Neural crest cell (in vitro differentiated cells): ENCODE data around the gene ARF3. TPM values are rescaled to one million over a fixed set of nuclear protein-coding genes. Genes with fewer than 3 reads are reported as not detected.

ENCODE experiments used
- DNase-seq: peaks from one replicate; pipeline ENCODE4 v3.0.0; 2021; ENCODE audit warnings: low read depth, mixed read lengths, low spot score
- H3K27ac Mint-ChIP-seq: one replicate; pipeline ENCODE4 v1.8.0; 2021; ENCODE audit warnings: mild to moderate bottlenecking, mixed read lengths; ENCODE audit not compliant: unreplicated experiment
- H3K27me3 Mint-ChIP-seq: 2 replicates; pipeline ENCODE4 v1.8.0; 2021; ENCODE audit warnings: low read depth, mild to moderate bottlenecking, mixed read lengths
- H3K36me3 Mint-ChIP-seq: 2 replicates; pipeline ENCODE4 v1.8.0; 2021; ENCODE audit warnings: low read depth, mild to moderate bottlenecking, mixed read lengths
- H3K4me1 Mint-ChIP-seq: 2 replicates; pipeline ENCODE4 v1.8.0; 2021; ENCODE audit warnings: mixed read lengths
- H3K4me3 Mint-ChIP-seq: one replicate; pipeline ENCODE4 v1.8.0; 2021; ENCODE audit warnings: mild to moderate bottlenecking, mixed read lengths
- H3K9me3 Mint-ChIP-seq: 2 replicates; pipeline ENCODE4 v1.8.0; 2021; ENCODE audit warnings: mixed read lengths
- long read RNA-seq: library from polyadenylated mRNA; unstranded; transcript quantifications from one replicate; pipeline ENCODE4 v2.0.0, GENCODE V29; 2020
- total RNA-seq: library from RNA; stranded (reverse); gene quantifications from 2 replicates; pipeline ENCODE4 v1.2.1, GENCODE V29; 2021
- TF ChIP-seq, protein P1 (sequence below): fragments of 200-600 bp; sonication (generic); conservative IDR thresholded peaks from 2 replicates; pipeline ENCODE4 v1.5.0; 2021; ENCODE audit warnings: antibody characterized with exemption, mild to moderate bottlenecking

Gene ARF3
- 194 and 202 TPM in 2 replicates for total RNA-seq
- long read RNA-seq, partial matches to known transcripts, result 0 of 14 reads
- long read RNA-seq, other reads (novel, unspliced or antisense), result 13 of 14 reads

DNA sequence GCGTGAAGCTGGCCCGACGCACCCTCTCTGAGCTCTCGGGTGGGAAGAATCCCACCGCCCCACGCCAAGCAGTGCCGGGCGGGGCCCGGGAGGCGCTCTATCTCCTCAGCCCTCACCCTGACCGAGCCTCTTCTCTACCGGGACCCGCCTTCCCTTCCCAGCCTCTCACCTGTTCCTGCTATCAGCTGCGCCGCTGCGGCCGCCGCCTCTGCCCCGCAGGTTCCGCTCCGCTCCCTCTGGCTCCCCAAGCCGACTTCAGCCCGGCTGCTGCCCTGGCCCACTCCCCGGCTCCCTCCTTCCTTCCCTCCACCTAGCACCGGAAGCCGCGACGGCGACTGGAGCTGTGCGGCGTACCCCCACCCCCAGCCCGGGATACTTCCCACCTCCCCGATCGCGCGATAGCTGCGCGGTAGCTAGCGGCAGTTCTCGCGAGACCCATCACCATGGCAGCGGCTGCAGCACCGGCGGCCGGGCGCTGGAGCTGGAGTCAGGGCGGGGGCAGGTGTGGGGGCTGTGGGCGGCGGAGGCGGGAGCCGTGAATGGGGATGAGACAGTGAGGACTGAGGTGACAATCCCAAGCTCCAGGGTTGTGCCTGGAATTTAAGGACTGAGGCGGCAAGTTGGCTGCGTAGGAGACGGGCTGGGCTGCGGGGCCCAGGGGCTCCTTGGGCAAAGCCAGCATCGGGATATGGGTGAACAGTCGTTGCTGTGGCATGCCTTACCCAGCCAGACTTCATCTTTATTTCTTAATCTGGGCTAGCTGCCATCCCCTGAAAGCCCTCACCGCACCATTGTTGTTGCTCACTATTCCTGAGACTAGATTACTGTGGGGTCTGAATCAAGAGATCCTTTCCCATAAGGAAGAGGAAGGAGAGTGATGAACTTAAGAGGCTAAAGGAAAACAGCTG, at the start of gene ARF3:
Gene ARF3 (minus strand): TSS at position 347 of the 908 bp plus-strand sequence. CDS start 16,392 bp downstream, outside the sequence.
- Mint-ChIP-seq H3K9me3 (no peaks in the 10 kb centered on the region), H3K4me1 (peaks cover 33% of the 10 kb centered on the region), H3K27me3 (peaks cover 24% of the 10 kb centered on the region), H3K4me3 (peak within 1 kb of the TSS; percentile 100), H3K27ac (peak within 1 kb of the TSS; percentile 89), H3K36me3 (no peaks in the 10 kb centered on the region)
- TF ChIP-seq, protein P1, sequence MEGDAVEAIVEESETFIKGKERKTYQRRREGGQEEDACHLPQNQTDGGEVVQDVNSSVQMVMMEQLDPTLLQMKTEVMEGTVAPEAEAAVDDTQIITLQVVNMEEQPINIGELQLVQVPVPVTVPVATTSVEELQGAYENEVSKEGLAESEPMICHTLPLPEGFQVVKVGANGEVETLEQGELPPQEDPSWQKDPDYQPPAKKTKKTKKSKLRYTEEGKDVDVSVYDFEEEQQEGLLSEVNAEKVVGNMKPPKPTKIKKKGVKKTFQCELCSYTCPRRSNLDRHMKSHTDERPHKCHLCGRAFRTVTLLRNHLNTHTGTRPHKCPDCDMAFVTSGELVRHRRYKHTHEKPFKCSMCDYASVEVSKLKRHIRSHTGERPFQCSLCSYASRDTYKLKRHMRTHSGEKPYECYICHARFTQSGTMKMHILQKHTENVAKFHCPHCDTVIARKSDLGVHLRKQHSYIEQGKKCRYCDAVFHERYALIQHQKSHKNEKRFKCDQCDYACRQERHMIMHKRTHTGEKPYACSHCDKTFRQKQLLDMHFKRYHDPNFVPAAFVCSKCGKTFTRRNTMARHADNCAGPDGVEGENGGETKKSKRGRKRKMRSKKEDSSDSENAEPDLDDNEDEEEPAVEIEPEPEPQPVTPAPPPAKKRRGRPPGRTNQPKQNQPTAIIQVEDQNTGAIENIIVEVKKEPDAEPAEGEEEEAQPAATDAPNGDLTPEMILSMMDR, result peak; percentile 13
- DNase-seq, result peak; percentile 93

- TF ChIP-seq, protein P1, result no peak
- peaks cover 16% of the 10 kb centered on the region for H3K36me3 Mint-ChIP-seq
- H3K27me3 Mint-ChIP-seq, result peaks cover 64% of the 10 kb centered on the region
- DNase-seq, result no peak
- no peaks in the 10 kb centered on the region for H3K9me3 Mint-ChIP-seq
- peak overlapping the region; percentile 77 for H3K4me3 Mint-ChIP-seq
- H3K27ac Mint-ChIP-seq, result no peak overlapping the region
- H3K4me1 Mint-ChIP-seq, result peaks cover 23% of the 10 kb centered on the region
These were observed 43.1 kb upstream of the ARF3 start for GRCh38 chr12:49000346-49000745.

DNA sequence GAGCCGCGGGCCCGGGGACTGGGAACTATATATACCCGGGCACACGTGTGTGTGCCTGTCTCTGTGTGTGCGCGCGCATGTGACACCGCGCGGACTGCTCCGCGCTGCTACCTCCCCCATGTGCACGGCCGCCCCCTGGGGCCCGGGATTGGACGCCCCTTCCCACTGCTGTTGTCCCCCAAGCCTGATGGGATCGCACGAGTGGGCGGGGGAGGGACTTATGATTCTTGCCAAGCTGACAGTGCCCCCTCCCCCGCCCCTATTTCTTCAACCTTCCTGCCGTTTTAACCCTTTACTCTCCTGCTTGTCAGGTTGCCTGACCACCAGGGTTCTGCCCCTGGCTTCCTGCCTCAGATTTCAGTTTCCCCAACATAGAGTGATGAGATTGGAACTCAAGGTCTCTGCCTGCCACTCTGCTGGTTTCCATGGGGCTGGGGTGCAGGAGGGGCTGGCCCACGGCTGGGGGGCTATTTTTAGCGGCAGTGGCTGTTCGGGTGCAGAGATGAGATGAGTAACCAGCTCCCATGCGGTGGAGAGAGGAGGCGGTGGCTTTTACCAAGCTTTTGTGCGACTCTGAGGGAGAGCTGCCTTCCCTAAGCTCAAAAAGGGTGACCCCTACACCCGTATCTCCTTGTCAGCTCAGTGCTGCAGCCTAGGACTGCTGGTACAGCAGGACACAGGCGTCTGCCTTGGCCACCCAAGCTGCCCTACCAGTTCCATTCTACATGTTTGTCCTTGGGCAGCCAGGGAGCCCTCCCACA, 42.3 kb upstream of the ARF3 start, which contains the start of gene DDN:
Gene DDN (minus strand): TSS at position 5 of the 761 bp plus-strand sequence. CDS start 88 bp downstream, outside the sequence.
- DNase-seq, result no peak
- no peak within 1 kb of the TSS for H3K27ac Mint-ChIP-seq
- peak within 1 kb of the TSS; percentile 77 for H3K4me3 Mint-ChIP-seq
- H3K27me3 Mint-ChIP-seq, result peaks cover 70% of the 10 kb centered on the region
- no peaks in the 10 kb centered on the region for H3K9me3 Mint-ChIP-seq
- H3K4me1 Mint-ChIP-seq, result peaks cover 23% of the 10 kb centered on the region
- H3K36me3 Mint-ChIP-seq, result peaks cover 16% of the 10 kb centered on the region
- TF ChIP-seq, protein P1, result peak; percentile 18

GRCh38 chr12:48998497-48999353, 41.4 kb upstream of the ARF3 start:
- H3K4me1 Mint-ChIP-seq, result peaks cover 23% of the 10 kb centered on the region
- TF ChIP-seq, protein P1, result no peak
- H3K27ac Mint-ChIP-seq, result no peak overlapping the region
- no peaks in the 10 kb centered on the region for H3K9me3 Mint-ChIP-seq
- H3K36me3 Mint-ChIP-seq, result peaks cover 16% of the 10 kb centered on the region
- DNase-seq, result no peak
- H3K27me3 Mint-ChIP-seq, result peaks cover 77% of the 10 kb centered on the region
- H3K4me3 Mint-ChIP-seq, result peak overlapping the region; percentile 47
